Esophagus squamous epithelium (tissue), 5 donors: ENCODE data around the gene KIF26B. TPM values are rescaled to one million over a fixed set of nuclear protein-coding genes. Genes with fewer than 3 reads are reported as not detected.

ENCODE experiments used
- DNase-seq: peaks from one replicate; lab custom pipeline; 2025; lab: John Stamatoyannopoulos, UW
- H3K27ac ChIP-seq, 4 donors: fragments of 200-600 bp; sonication (generic); one replicate each; pipeline ENCODE4 v1.5.1; 2016 to 2019; ENCODE audit warnings: mild to moderate bottlenecking in 1 of 4
- H3K27me3 ChIP-seq, 4 donors: fragments of 200-600 bp; sonication (generic); 1 replicate in 3 of 4; 2 replicates in 1 of 4; pipeline versions ENCODE4 v1.5.1 to v1.6.0; 2017 to 2021; ENCODE audit warnings: antibody characterized with exemption in 1 of 4
- H3K36me3 ChIP-seq, 3 donors: fragments of 200-600 bp; sonication (generic); one replicate each; pipeline ENCODE4 v1.5.1; 2016 to 2019
- H3K4me1 ChIP-seq, 3 donors: fragments of 200-600 bp; sonication (generic); one replicate each; pipeline ENCODE4 v1.5.1; 2017 to 2019
- H3K4me3 ChIP-seq, 4 donors: fragments of 200-600 bp; sonication (generic); 1 replicate in 3 of 4; 2 replicates in 1 of 4; pipeline ENCODE4 v1.5.1; 2016 to 2019; ENCODE audit warnings: mild to moderate bottlenecking in 2 of 4, moderate library complexity in 1 of 4
- H3K9me3 ChIP-seq, 3 donors: fragments of 200-600 bp; sonication (generic); one replicate each; pipeline ENCODE4 v1.5.1; 2016 to 2019
- POLR2A ChIP-seq, 4 donors: fragments of 450-650 bp; IDR thresholded peaks; one replicate each; pipeline ENCODE4 v1.6.1; 2017; ENCODE audit warnings: antibody characterized with exemption in 4 of 4, mild to moderate bottlenecking in 4 of 4, moderate library complexity in 3 of 4
- WGBS, 2 donors: methylation state at CpG; one replicate each; pipeline ENCODE4 v1.1.5; 2018; 5-methylcytosine and 5-hydroxymethylcytosine counted together
- intact Hi-C: fragments of 100-400 bp; cut with DNase I; formaldehyde crosslinking; loops from one replicate; pipeline ENCODE4 v1.15.0; 2022
- total RNA-seq, 4 donors: library from RNA; depleted of rRNA; stranded (reverse); fragments of >200 nt; gene quantifications; one replicate each; pipeline ENCODE4 v1.1.0, GENCODE V29; 2016
- TF ChIP-seq, protein P1 (sequence below), 6 experiments: fragments of 450-650 bp in 4 of 6; fragments of 200-600 bp in 2 of 6; sonication (generic) in 2 of 6; IDR thresholded peaks; one replicate each; pipeline ENCODE4 v1.5.1; 2016 to 2019; ENCODE audit warnings: antibody characterized with exemption in 6 of 6, mild to moderate bottlenecking in 4 of 6, moderate library complexity in 4 of 6
- donor health status: DM: yes; HTN: yes; CAD: no.

The KIF26B gene
- total RNA-seq, 4 donors from 2014 or later = 0.23 to 2.7 (median 1.0) TPM

DNA sequence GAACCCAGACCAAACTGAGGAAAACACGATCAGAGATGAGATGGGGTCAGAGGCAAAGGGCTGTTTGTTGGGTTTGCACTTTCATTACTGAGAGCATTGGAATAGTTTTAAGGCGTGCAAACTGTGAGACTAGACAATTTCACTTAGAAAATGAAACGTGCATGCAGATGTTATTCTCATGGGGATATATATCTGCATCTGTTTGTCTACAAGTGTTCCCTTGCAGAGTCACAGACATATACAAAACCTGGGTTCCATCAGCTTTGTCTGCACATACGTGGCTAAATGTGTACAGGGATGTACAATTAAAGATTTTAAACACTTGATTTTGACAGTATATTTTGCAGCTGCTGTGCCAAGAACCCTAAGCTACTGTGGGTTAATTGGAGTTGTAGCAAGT lies 355.4 kb downstream of the KIF26B start:
- TF ChIP-seq, protein P1, sequence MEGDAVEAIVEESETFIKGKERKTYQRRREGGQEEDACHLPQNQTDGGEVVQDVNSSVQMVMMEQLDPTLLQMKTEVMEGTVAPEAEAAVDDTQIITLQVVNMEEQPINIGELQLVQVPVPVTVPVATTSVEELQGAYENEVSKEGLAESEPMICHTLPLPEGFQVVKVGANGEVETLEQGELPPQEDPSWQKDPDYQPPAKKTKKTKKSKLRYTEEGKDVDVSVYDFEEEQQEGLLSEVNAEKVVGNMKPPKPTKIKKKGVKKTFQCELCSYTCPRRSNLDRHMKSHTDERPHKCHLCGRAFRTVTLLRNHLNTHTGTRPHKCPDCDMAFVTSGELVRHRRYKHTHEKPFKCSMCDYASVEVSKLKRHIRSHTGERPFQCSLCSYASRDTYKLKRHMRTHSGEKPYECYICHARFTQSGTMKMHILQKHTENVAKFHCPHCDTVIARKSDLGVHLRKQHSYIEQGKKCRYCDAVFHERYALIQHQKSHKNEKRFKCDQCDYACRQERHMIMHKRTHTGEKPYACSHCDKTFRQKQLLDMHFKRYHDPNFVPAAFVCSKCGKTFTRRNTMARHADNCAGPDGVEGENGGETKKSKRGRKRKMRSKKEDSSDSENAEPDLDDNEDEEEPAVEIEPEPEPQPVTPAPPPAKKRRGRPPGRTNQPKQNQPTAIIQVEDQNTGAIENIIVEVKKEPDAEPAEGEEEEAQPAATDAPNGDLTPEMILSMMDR (IDR thresholded peaks at IDR 0.05) = no peak
- no peak for TF ChIP-seq POLR2A (IDR thresholded peaks at IDR 0.05)
- Histone ChIP-seq H3K27ac (no peak overlapping the region), H3K9me3 (peaks cover 0 to 7% (median 0%) of the 10 kb centered on the region in 3 donors), H3K4me1 (peaks cover 0 to 11% (median 0%) of the 10 kb centered on the region in 3 donors), H3K4me3 (no peak overlapping the region), H3K36me3 (no peaks in the 10 kb centered on the region), H3K27me3 (peaks cover 0 to 14% (median 0%) of the 10 kb centered on the region in 4 donors)
- no peak for DNase-seq
- intact Hi-C loops = no loop called here
- 41 to 55% methylated on average over 4 of the region's 4 CpGs for WGBS, 2 donors

DNA sequence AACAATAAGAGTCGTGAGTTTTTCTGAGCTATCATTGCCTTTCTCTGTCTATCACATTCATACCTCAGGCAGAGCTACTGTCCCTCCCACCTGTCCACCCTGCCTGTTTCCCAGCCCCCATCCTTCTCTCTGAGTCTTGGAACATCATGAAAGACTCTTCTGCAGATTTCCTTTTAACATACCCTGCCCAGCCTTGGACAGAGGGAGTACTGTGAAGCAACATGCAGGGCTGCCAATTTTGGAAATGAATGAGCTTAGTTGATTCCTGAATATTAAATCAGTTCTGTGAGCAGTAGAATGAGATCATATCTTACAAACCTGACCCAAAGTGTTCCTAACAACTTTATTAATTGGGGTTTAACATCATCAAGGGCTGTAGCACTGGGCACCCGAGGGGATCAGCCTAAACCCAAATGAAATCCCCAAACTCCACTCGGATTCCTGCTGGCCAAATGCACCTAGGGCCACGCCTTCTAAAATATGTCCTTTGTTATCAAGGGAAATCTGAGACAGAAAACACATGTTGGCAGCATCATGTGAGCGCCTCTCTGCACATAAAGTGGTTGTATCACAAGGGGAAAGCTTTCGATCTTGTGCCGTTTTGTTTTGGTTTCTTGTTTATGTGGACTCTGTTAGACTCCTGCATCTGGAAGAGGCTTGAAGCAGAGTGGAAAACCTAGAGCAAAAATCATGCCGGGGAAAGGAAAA lies 357.6 kb downstream of the KIF26B start:
- peaks cover 0 to 11% (median 0%) of the 10 kb centered on the region in 3 donors for H3K4me1 ChIP-seq
- TF ChIP-seq, protein P1 (IDR thresholded peaks at IDR 0.05) = no peak
- no peak for TF ChIP-seq POLR2A (IDR thresholded peaks at IDR 0.05)
- intact Hi-C loops = no loop called here
- WGBS, 2 donors = 32 to 36% methylated on average over 8 of the region's 8 CpGs
- no peak overlapping the region for H3K27ac ChIP-seq
- H3K27me3 ChIP-seq = peaks cover 0 to 14% (median 0%) of the 10 kb centered on the region in 4 donors
- peak overlapping the region in 1 of 4 donors; percentile 18 for H3K4me3 ChIP-seq
- no peaks in the 10 kb centered on the region for H3K36me3 ChIP-seq
- no peak for DNase-seq
- peaks cover 0 to 7% (median 0%) of the 10 kb centered on the region in 3 donors for H3K9me3 ChIP-seq

DNA sequence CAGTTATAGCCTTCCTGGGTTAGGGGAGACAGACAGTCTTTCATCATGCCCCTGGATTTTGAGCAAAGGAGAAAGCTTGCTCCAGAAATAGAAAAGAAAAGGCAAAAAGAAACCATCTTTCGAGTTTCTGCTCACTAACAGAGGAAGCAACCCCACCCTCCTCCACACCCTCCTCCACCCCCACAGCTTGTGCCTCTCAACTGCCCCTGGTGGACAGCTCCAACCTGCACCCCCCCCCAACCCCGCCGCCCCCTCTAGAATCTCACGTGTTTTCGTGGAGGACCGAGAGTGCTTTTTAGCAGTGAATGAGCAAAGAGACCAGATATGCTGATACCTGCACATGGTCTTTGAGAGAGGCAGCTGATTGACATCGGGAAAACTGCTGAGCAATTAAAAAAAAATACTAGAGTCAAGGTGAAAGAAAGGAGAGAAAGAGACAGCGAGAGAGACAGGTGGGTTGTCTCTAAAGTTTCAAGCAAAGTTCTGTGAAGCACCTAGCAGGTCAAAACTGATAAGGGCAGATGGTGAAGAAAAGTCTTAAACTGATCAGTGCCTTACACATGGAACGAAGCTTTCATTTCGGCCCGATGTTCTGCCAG lies 358.3 kb downstream of the KIF26B start:
- Histone ChIP-seq H3K27ac (no peak overlapping the region), H3K27me3 (peaks cover 0 to 14% (median 0%) of the 10 kb centered on the region in 4 donors), H3K9me3 (peaks cover 0 to 7% (median 0%) of the 10 kb centered on the region in 3 donors), H3K4me3 (peak overlapping the region in 1 of 4 donors; percentile 18), H3K4me1 (peaks cover 0 to 11% (median 0%) of the 10 kb centered on the region in 3 donors), H3K36me3 (no peaks in the 10 kb centered on the region)
- 42 to 77% methylated on average over 6 to 11 of the region's 11 CpGs for WGBS, 2 donors
- intact Hi-C loops = no loop called here
- DNase-seq = no peak
- TF ChIP-seq POLR2A (IDR thresholded peaks at IDR 0.05) = no peak
- TF ChIP-seq, protein P1 (IDR thresholded peaks at IDR 0.05) = no peak

DNA sequence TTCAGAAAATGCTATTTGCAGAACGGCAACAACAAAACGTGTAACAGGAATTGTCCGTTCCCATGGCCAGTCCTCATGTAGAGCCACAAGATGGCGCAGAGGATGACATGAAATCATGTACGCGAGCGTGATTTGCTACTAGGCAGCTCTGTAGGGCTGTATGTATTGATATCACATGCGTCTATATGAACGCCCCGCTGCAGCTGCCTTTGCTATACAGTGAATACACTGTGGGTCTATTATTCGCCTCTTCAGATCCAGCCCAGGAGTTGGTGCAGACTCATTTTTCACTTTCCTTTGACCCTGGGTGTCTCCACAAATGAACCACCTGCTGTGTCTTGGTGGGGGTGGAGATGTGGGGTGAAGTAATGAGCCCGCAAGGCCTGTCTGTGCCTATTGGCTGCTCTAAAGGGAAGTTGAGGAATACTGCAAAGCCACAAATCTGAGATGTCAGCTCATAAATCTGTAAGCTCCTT lies 361.5 kb downstream of the KIF26B start:
- H3K9me3 ChIP-seq = no peaks in the 10 kb centered on the region
- intact Hi-C loops = no loop called here
- no peaks in the 10 kb centered on the region for H3K27me3 ChIP-seq
- DNase-seq = no peak
- no peak for TF ChIP-seq POLR2A (IDR thresholded peaks at IDR 0.05)
- TF ChIP-seq, protein P1 (IDR thresholded peaks at IDR 0.05) = no peak
- H3K27ac ChIP-seq = no peak overlapping the region
- 67 to 77% methylated on average over 11 of the region's 12 CpGs for WGBS, 2 donors
- H3K36me3 ChIP-seq = no peaks in the 10 kb centered on the region
- H3K4me1 ChIP-seq = peaks cover 0 to 11% (median 0%) of the 10 kb centered on the region in 3 donors
- H3K4me3 ChIP-seq = no peak overlapping the region

DNA sequence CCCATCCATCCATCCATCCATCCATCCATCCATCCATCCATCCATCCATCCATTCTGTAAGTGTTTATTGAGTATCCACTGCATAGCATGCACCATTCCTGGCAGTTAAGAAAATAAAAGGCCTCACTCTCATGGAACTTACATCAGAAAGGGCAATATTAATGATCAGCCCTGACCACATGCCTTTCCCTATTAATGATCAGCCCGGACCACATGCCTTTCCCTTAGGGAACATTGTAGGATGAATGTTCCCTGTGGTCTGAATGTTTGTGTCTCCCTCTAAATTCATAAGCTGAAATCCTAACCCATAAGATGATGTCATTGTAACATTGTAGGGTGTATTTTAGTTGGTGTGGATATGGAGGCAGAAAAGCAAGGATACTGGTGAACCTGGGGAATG lies 365.8 kb downstream of the KIF26B start:
- Histone ChIP-seq H3K4me1 (no peaks in the 10 kb centered on the region), H3K27me3 (no peaks in the 10 kb centered on the region), H3K27ac (no peak overlapping the region), H3K9me3 (no peaks in the 10 kb centered on the region), H3K36me3 (no peaks in the 10 kb centered on the region), H3K4me3 (no peak overlapping the region)
- WGBS, 2 donors = 64 to 100% methylated on average over 1 of the region's 1 CpG
- intact Hi-C loops = no loop called here
- no peak for DNase-seq
- no peak for TF ChIP-seq POLR2A (IDR thresholded peaks at IDR 0.05)
- TF ChIP-seq, protein P1 (IDR thresholded peaks at IDR 0.05) = no peak
